ENCODE data around the gene INTS4. TPM values are rescaled to one million over a fixed set of nuclear protein-coding genes. Genes with fewer than 3 reads are reported as not detected.
"Not testable (repeated sequence)": the region's sequence is repeated elsewhere in the genome, so short reads cannot be mapped to it uniquely, and the experiment has no call there.

Gene INTS4
- polyA plus RNA-seq, 1 of the 3 experiments (the other 2 are of a cell fraction), result 23.0 TPM

DNA sequence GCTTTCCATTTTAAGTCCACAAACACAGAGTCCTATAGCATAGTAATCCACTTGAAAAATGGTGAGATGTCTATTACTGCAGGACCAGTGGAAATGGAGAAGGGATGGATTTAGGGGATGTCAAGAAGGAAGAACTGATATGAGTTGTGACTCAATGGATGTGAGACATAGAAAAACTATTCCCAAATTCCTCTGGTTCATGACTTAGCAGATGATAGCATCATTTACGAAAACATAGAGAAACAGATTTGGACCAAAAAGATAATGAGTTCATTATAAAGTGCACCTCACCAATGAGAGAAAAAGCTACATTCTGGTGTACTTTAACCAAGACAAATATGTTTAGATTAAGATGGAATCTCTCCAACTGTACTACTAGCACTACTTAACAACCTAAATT is 51.2 kb downstream of the INTS4 start:
- H3K4me1 ChIP-seq (ENCODE audit: control insufficient read depth in 1 of 2, insufficient read depth in 2 of 2, low read depth in 1 of 2, low read length in 1 of 2); H3K9me2 ChIP-seq; H3K27me3 ChIP-seq (ENCODE audit: insufficient read depth); H3F3A ChIP-seq (replicated peaks; ENCODE audit: insufficient read depth); H2AFZ ChIP-seq (ENCODE audit: low read depth); CTCF ChIA-PET; H3K4me3 ChIP-seq (ENCODE audit: low read depth in 2 of 2, low read length in 1 of 2); H3K9ac ChIP-seq; H3K79me2 ChIP-seq (ENCODE audit: insufficient read depth); H4K20me1 ChIP-seq (ENCODE audit: insufficient read depth); DNase-seq; H3K9me3 ChIP-seq; POLR2A ChIA-PET: not testable (repeated sequence)
- H3K4me2 ChIP-seq, result peak overlapping the region; percentile 34; the same call in 1 of the 2 replicates
- 0 out of 2 replicates have a peak, but pooled peaks have one; percentile 21 for TF ChIP-seq JUND (IDR thresholded peaks at IDR 0.05)
- TF ChIP-seq FOSL2 (IDR thresholded peaks at IDR 0.05; ENCODE audit: borderline replicate concordance, low read depth), result 0 out of 2 replicates have a peak, but pooled peaks have one; percentile 39
- H3K36me3 ChIP-seq (replicated peaks in 1 of 2; ENCODE audit: control insufficient read depth in 1 of 2, insufficient read depth in 2 of 2, low read length in 1 of 2), result peaks cover 0 to 11% of the 10 kb centered on the region in 2 experiments
- WGBS (ENCODE audit: low lambda C conversion rate), result 38% methylated on average over 1 of the region's 1 CpG
- peak overlapping the region in 1 of 2 experiments; percentile 69; a peak in 1 of 4 replicates for H3K27ac ChIP-seq (ENCODE audit: low read depth in 2 of 2, low read length in 1 of 2)

DNA sequence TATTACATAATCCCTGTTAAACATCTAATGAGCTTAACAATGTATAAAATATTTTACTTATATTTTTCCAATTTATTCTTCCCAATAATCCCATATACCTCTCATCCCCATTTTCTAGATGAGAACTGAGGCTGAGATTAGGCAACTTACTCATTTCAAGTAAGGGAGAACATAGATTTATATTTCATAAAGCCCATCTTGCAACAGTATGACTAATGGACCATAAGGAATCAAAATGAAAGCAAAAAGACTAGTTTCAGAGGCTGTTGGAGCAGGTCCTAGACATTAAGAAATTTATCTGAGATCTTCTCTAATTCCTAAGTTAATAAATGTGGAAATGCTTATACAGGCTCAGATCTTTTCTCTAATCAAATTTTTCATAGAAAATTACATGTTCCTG is 52.0 kb downstream of the INTS4 start:
- POLR2A ChIA-PET; H3K36me3 ChIP-seq (replicated peaks in 1 of 2; ENCODE audit: control insufficient read depth in 1 of 2, insufficient read depth in 2 of 2, low read length in 1 of 2); H3K4me3 ChIP-seq (ENCODE audit: low read depth in 2 of 2, low read length in 1 of 2); CTCF ChIA-PET; H3F3A ChIP-seq (replicated peaks; ENCODE audit: insufficient read depth); H3K9ac ChIP-seq; H3K27me3 ChIP-seq (ENCODE audit: insufficient read depth); H3K4me1 ChIP-seq (ENCODE audit: control insufficient read depth in 1 of 2, insufficient read depth in 2 of 2, low read depth in 1 of 2, low read length in 1 of 2); H3K9me2 ChIP-seq; H4K20me1 ChIP-seq (ENCODE audit: insufficient read depth); H3K79me2 ChIP-seq (ENCODE audit: insufficient read depth); DNase-seq; H2AFZ ChIP-seq (ENCODE audit: low read depth); H3K9me3 ChIP-seq: not testable (repeated sequence)
- Histone ChIP-seq H3K4me2 (peak overlapping the region; percentile 34; the same call in 1 of the 2 replicates), H3K27ac (ENCODE audit: low read depth in 2 of 2, low read length in 1 of 2) (peak overlapping the region in 1 of 2 experiments; percentile 69; a peak in 1 of 4 replicates)

DNA sequence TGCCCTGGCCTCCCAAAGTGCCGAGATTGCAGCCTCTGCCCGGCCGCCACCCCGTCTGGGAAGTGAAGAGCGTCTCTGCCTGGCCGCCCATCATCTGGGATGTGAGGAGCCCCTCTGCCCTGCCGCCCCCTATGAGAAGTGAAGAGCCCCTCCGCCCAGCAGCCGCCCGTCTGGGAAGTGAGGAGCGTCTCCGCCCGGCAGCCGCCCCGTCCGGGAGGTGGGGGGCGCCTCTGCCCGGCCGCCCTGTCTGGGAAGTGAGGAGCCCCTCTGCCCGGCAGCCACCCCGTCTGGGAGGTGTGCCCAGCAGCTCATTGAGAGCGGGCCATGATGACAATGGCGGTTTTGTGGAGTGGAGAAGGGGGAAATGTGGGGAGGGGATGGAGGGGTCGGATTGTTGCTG is 60.9 kb downstream of the INTS4 start:
- H4K20me1 ChIP-seq (ENCODE audit: insufficient read depth); H3K4me2 ChIP-seq; H3K9me3 ChIP-seq; H2AFZ ChIP-seq (ENCODE audit: low read depth); H3K79me2 ChIP-seq (ENCODE audit: insufficient read depth); CTCF ChIA-PET; DNase-seq; POLR2A ChIA-PET; H3K9ac ChIP-seq; H3K4me3 ChIP-seq (ENCODE audit: low read depth in 2 of 2, low read length in 1 of 2); H3K4me1 ChIP-seq (ENCODE audit: control insufficient read depth in 1 of 2, insufficient read depth in 2 of 2, low read depth in 1 of 2, low read length in 1 of 2); H3F3A ChIP-seq (replicated peaks; ENCODE audit: insufficient read depth); H3K9me2 ChIP-seq; H3K27me3 ChIP-seq (ENCODE audit: insufficient read depth); H3K27ac ChIP-seq (ENCODE audit: low read depth in 2 of 2, low read length in 1 of 2): not testable (repeated sequence)
- H3K36me3 ChIP-seq (replicated peaks in 1 of 2; ENCODE audit: control insufficient read depth in 1 of 2, insufficient read depth in 2 of 2, low read length in 1 of 2), result peaks cover 5 to 21% of the 10 kb centered on the region in 2 experiments
- 92% methylated on average over 17 of the region's 24 CpGs for WGBS (ENCODE audit: low lambda C conversion rate)

DNA sequence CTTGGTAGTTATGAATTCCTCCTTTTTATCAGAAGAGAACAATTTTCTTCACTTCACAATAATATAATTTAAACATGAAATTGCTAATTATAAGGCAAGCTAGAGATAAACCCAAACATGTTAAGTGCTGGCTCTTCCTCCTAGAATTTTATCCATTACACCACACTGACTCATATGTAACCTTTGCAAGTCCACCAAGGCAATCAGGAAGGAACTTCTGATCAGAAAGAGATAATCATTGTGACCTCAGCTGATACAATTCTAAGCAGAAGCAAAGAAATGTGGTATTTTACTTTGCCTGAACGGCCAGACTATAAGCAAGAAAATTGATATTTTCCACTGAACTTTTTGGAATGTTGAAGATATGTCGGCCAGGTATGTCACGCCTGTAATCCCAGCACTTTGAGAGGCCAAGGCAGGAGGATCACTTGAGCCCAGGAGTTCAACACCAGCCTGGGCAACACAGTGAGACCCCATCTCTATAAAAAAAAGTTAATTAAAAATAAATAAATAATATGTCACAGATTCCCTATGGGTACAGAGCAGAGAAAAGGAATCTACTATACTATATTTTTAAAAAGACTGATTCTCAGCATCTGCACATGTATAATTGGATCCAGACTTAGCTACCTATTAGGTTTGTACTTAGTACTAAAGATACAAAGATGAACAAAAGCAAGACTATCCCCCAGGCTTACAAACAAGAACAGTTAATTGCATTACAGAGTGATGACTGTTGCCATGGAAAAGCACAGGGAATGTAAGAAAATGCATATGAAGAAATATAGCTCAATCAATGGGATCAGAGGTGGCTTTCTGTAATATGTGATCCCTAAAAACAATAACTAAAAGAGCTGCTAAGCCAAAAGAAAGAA is 63.9 kb downstream of the INTS4 start:
- H2AFZ ChIP-seq (ENCODE audit: low read depth); H3K4me1 ChIP-seq (ENCODE audit: control insufficient read depth in 1 of 2, insufficient read depth in 2 of 2, low read depth in 1 of 2, low read length in 1 of 2); H3K9me3 ChIP-seq; H3K9ac ChIP-seq; CTCF ChIA-PET; POLR2A ChIA-PET; H3K4me2 ChIP-seq; H3K4me3 ChIP-seq (ENCODE audit: low read depth in 2 of 2, low read length in 1 of 2); H4K20me1 ChIP-seq (ENCODE audit: insufficient read depth); H3K79me2 ChIP-seq (ENCODE audit: insufficient read depth); H3F3A ChIP-seq (replicated peaks; ENCODE audit: insufficient read depth); H3K9me2 ChIP-seq; H3K27me3 ChIP-seq (ENCODE audit: insufficient read depth); DNase-seq: not testable (repeated sequence)
- 74% methylated on average over 3 of the region's 3 CpGs for WGBS (ENCODE audit: low lambda C conversion rate)
- H3K27ac ChIP-seq (ENCODE audit: low read depth in 2 of 2, low read length in 1 of 2), result peak overlapping the region in 1 of 2 experiments; percentile 56; a peak in 2 of 4 replicates
- H3K36me3 ChIP-seq (replicated peaks in 1 of 2; ENCODE audit: control insufficient read depth in 1 of 2, insufficient read depth in 2 of 2, low read length in 1 of 2), result peaks cover 3 to 22% of the 10 kb centered on the region in 2 experiments
- TF ChIP-seq JUND (IDR thresholded peaks at IDR 0.05) (peak; percentile 57), RXRA (IDR thresholded peaks at IDR 0.05; ENCODE audit: borderline replicate concordance, low read depth) (peak; percentile 23; the same call in 1 of the 2 replicates), FOSL2 (IDR thresholded peaks at IDR 0.05; ENCODE audit: borderline replicate concordance, low read depth) (peak; percentile 53; the same call in 1 of the 2 replicates)

GRCh38 chr11:77917713-77918112 is 76.8 kb downstream of the INTS4 start:
- H3K9me3 ChIP-seq; DNase-seq; H3F3A ChIP-seq (replicated peaks; ENCODE audit: insufficient read depth); H2AFZ ChIP-seq (ENCODE audit: low read depth); H3K27me3 ChIP-seq (ENCODE audit: insufficient read depth); H3K79me2 ChIP-seq (ENCODE audit: insufficient read depth); H3K27ac ChIP-seq (ENCODE audit: low read depth in 2 of 2, low read length in 1 of 2); POLR2A ChIA-PET; H3K9me2 ChIP-seq; H3K9ac ChIP-seq; H3K4me3 ChIP-seq (ENCODE audit: low read depth in 2 of 2, low read length in 1 of 2); H3K4me2 ChIP-seq: not testable (repeated sequence)
- 50% methylated on average over 1 of the region's 2 CpGs for WGBS (ENCODE audit: low lambda C conversion rate)
- peaks cover 8 to 20% of the 10 kb centered on the region in 2 experiments for H3K4me1 ChIP-seq (ENCODE audit: control insufficient read depth in 1 of 2, insufficient read depth in 2 of 2, low read depth in 1 of 2, low read length in 1 of 2)
- H3K36me3 ChIP-seq (replicated peaks in 1 of 2; ENCODE audit: control insufficient read depth in 1 of 2, insufficient read depth in 2 of 2, low read length in 1 of 2), result peaks cover 4 to 19% of the 10 kb centered on the region in 2 experiments
- H4K20me1 ChIP-seq (ENCODE audit: insufficient read depth), result peaks cover 16% of the 10 kb centered on the region; the same call in 1 of the 2 replicates
- CTCF ChIA-PET, result interaction anchor here (1.1 kb wide), 1 partner anchor 128 kb away, joined by 3 read pairs; no protein-coding TSS in a partner anchor

Data from SK-N-SH (cell line).